HEK293 (cell line): ENCODE results near the gene KIF13A.
"Not testable (repeated sequence)": the region's sequence is repeated elsewhere in the genome, so short reads cannot be mapped to it uniquely, and the experiment has no call there.

Experiments used
- CTCF ChIA-PET: fragments of 350-600 bp; formaldehyde crosslinking; extraction: SDS; loops from one replicate; lab custom pipeline; 2021; ENCODE audit warnings: antibody characterized with exemption; lab: Yijun Ruan, JAX
- POLR2A ChIA-PET: fragments of 300-600 bp; formaldehyde crosslinking; extraction: SDS; loops from one replicate; lab custom pipeline; 2020; ENCODE audit warnings: antibody characterized with exemption, inconsistent platforms; lab: Yijun Ruan, JAX
- H3K27ac ChIP-seq: fragments of 200-500 bp; sonication (Bioruptor generic); 2 replicates; pipeline ENCODE4 v1.5.1; 2014; ENCODE audit warnings: low read depth, low read length, control low read depth, inconsistent platforms; ENCODE audit errors: extremely low read depth
- H3K36me3 ChIP-seq, 2 experiments: fragments of 200-500 bp in 1 of 2; sonication (Bioruptor generic) in 1 of 2; 1 replicate in 1 of 2; 2 replicates in 1 of 2; pipeline ENCODE4 v1.5.1; 2014 to 2017; ENCODE audit warnings: inconsistent platforms in 2 of 2, low read length in 2 of 2; ENCODE audit not compliant: control insufficient read depth in 2 of 2, insufficient read depth in 1 of 2
- H3K4me1 ChIP-seq: fragments of 200-500 bp; sonication (Bioruptor generic); 2 replicates; pipeline ENCODE4 v1.5.1; 2014; ENCODE audit warnings: mild to moderate bottlenecking, low read length, inconsistent platforms; ENCODE audit not compliant: control insufficient read depth, insufficient read depth
- H3K4me3 ChIP-seq: 2 replicates; pipeline ENCODE4 v1.5.1; 2011; ENCODE audit warnings: low read depth, mild to moderate bottlenecking, control low read depth, low read length, moderate library complexity
- H3K9me3 ChIP-seq: fragments of 200-500 bp; sonication (Bioruptor generic); 2 replicates; pipeline ENCODE4 v1.5.1; 2014; ENCODE audit warnings: low read depth, low read length, inconsistent platforms; ENCODE audit not compliant: control insufficient read depth, insufficient read depth
- AEBP2 ChIP-seq: fragments of 450-650 bp; formaldehyde crosslinking; IDR thresholded peaks from 2 replicates; pipeline ENCODE4 v1.5.1; 2016; ENCODE audit warnings: missing biosample characterization, missing genetic modification characterization, borderline replicate concordance
- ATF2 ChIP-seq: fragments of 450-650 bp; formaldehyde crosslinking; IDR thresholded peaks from 2 replicates; pipeline ENCODE4 v1.5.1; 2016; ENCODE audit warnings: missing biosample characterization, missing genetic modification characterization, low read depth
- GLIS2 ChIP-seq: fragments of 450-650 bp; formaldehyde crosslinking; IDR thresholded peaks from 2 replicates; pipeline ENCODE4 v1.5.1; 2016; ENCODE audit warnings: missing biosample characterization, missing genetic modification characterization
- KLF7 ChIP-seq: fragments of 450-650 bp; formaldehyde crosslinking; IDR thresholded peaks from 2 replicates; pipeline ENCODE4 v1.5.1; 2016; ENCODE audit warnings: missing biosample characterization, missing genetic modification characterization, borderline replicate concordance
- SP3 ChIP-seq: fragments of 450-650 bp; formaldehyde crosslinking; IDR thresholded peaks from 2 replicates; pipeline ENCODE4 v1.5.1; 2016; ENCODE audit warnings: missing biosample characterization, missing genetic modification characterization
- ZBTB44 ChIP-seq: fragments of 450-650 bp; IDR thresholded peaks from 2 replicates; pipeline ENCODE4 v1.5.1; 2018; ENCODE audit warnings: missing biosample characterization, mild to moderate bottlenecking, missing genetic modification characterization
- ZNF121 ChIP-seq: fragments of 450-650 bp; formaldehyde crosslinking; IDR thresholded peaks from 2 replicates; pipeline ENCODE4 v1.5.1; 2016; ENCODE audit warnings: missing biosample characterization, missing genetic modification characterization
- ZNF16 ChIP-seq: fragments of 450-650 bp; formaldehyde crosslinking; IDR thresholded peaks from 2 replicates; pipeline ENCODE4 v1.5.1; 2016; ENCODE audit warnings: low read depth, missing biosample characterization, missing genetic modification characterization
- ZNF174 ChIP-seq: fragments of 450-650 bp; formaldehyde crosslinking; IDR thresholded peaks from 2 replicates; pipeline ENCODE4 v1.5.0; 2017; ENCODE audit warnings: missing biosample characterization, mild to moderate bottlenecking, missing genetic modification characterization
- ZNF223 ChIP-seq: fragments of 450-650 bp; formaldehyde crosslinking; IDR thresholded peaks from 2 replicates; pipeline ENCODE4 v1.5.1; 2016; ENCODE audit warnings: missing biosample characterization, missing genetic modification characterization
- ZNF404 ChIP-seq: fragments of 450-650 bp; formaldehyde crosslinking; IDR thresholded peaks from 2 replicates; pipeline ENCODE4 v1.5.1; 2017; ENCODE audit warnings: missing biosample characterization, missing genetic modification characterization
- ZNF473 ChIP-seq: fragments of 450-650 bp; formaldehyde crosslinking; IDR thresholded peaks from 2 replicates; pipeline ENCODE4 v1.5.1; 2017; ENCODE audit warnings: missing biosample characterization, missing genetic modification characterization
- ZNF488 ChIP-seq: fragments of 450-650 bp; formaldehyde crosslinking; IDR thresholded peaks from 2 replicates; pipeline ENCODE4 v1.5.1; 2016; ENCODE audit warnings: missing biosample characterization, missing genetic modification characterization
- ZNF585B ChIP-seq: fragments of 450-650 bp; formaldehyde crosslinking; IDR thresholded peaks from 2 replicates; pipeline ENCODE4 v1.5.1; 2016; ENCODE audit warnings: missing biosample characterization, missing genetic modification characterization
- ZNF621 ChIP-seq: fragments of 450-650 bp; formaldehyde crosslinking; IDR thresholded peaks from 2 replicates; pipeline ENCODE4 v1.5.1; 2017; ENCODE audit warnings: missing biosample characterization, missing genetic modification characterization
- ZNF645 ChIP-seq: fragments of 450-650 bp; formaldehyde crosslinking; IDR thresholded peaks from 2 replicates; pipeline ENCODE4; 2016; ENCODE audit warnings: missing biosample characterization, missing genetic modification characterization
- ZNF76 ChIP-seq: fragments of 450-650 bp; formaldehyde crosslinking; IDR thresholded peaks from 2 replicates; pipeline ENCODE4; 2016; ENCODE audit warnings: low read depth, missing biosample characterization, missing genetic modification characterization, borderline replicate concordance
- ZNF792 ChIP-seq: fragments of 450-650 bp; formaldehyde crosslinking; IDR thresholded peaks from 2 replicates; pipeline ENCODE4 v1.5.1; 2016; ENCODE audit warnings: missing biosample characterization, missing genetic modification characterization
- ZNF837 ChIP-seq: fragments of 450-650 bp; formaldehyde crosslinking; IDR thresholded peaks from 2 replicates; pipeline ENCODE4 v1.5.1; 2016; ENCODE audit warnings: missing biosample characterization, missing genetic modification characterization
- TF ChIP-seq, protein P1 (sequence below): fragments of 450-650 bp; formaldehyde crosslinking; IDR thresholded peaks from 2 replicates; pipeline ENCODE4 v1.5.1; 2017; ENCODE audit warnings: missing biosample characterization, missing genetic modification characterization

The KIF13A gene

DNA sequence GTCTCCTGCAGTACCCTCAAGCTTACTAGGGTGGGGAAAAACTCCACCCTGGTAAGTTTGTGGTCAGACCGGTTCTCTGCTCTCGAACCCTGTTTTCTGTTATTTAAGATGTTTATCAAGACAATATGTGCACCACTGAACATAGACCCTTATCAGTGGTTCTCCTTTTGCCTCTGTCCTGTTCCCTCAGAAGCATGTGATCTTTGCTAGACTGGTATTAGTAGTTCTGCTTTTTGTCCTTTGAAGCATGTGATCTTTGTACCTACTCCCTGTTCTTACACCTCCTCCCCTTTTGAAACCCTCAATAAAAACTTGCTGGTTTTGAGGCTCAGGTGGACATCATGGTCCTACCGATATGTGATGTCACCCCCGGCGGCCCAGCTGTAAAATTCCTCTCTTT, 180.0 kb downstream of the KIF13A start:
- H3K27ac ChIP-seq, H3K9me3 ChIP-seq, POLR2A ChIA-PET, H3K4me1 ChIP-seq, H3K4me3 ChIP-seq, H3K36me3 ChIP-seq: not testable (repeated sequence)
- CTCF ChIA-PET, result interaction anchor here (0.6 kb wide), 2 partner anchors 83 to 698 kb away, joined by 3 read pairs; no protein-coding TSS in a partner anchor

- ChIA-PET POLR2A (interaction anchor here (1.5 kb wide), 1 partner anchor 203 kb away, joined by 6 read pairs; the partner anchor contains the start of gene FAM8A1), CTCF (interaction anchor here (0.6 to 2.9 kb wide), 51 partner anchors 7 to 705 kb away, joined by 3 to 36 read pairs (median 4); no protein-coding TSS in a partner anchor)
- no peak for TF ChIP-seq ZNF223
- no peak for TF ChIP-seq AEBP2
- TF ChIP-seq ZNF792 (tag by site-specific recombination), result no peak
- Histone ChIP-seq H3K4me1 (no peaks in the 10 kb centered on the region), H3K9me3 (no peaks in the 10 kb centered on the region), H3K27ac (no peak overlapping the region), H3K4me3 (no peak overlapping the region), H3K36me3 (peaks cover 5 to 24% of the 10 kb centered on the region in 2 experiments)
Observed at GRCh38 chr6:17803409-17803808, 184.0 kb downstream of the KIF13A start.

GRCh38 chr6:17798477-17799154, 188.8 kb downstream of the KIF13A start:
- ChIA-PET POLR2A (no interaction called here), CTCF (interaction anchor here (0.6 to 1.7 kb wide), 3 partner anchors 10 to 293 kb away, joined by 3 to 4 read pairs (median 3); no protein-coding TSS in a partner anchor)
- H3K4me1 ChIP-seq, result no peaks in the 10 kb centered on the region
- H3K9me3 ChIP-seq, result no peaks in the 10 kb centered on the region; the same call in 1 of the 2 replicates
- TF ChIP-seq ZNF621 (no peak), ZNF16 (tag by site-specific recombination) (no peak), ZNF404 (no peak), ZNF837 (no peak), ZNF76 (tag by site-specific recombination) (no peak), KLF7 (tag by site-specific recombination) (no peak), ATF2 (no peak), ZNF585B (tag by site-specific recombination) (no peak), GLIS2 (tag by site-specific recombination) (no peak), ZNF121 (tag by site-specific recombination) (no peak), ZBTB44 (no peak), ZNF488 (tag by site-specific recombination) (no peak), SP3 (tag by site-specific recombination) (no peak), ZNF473 (tag by site-specific recombination) (no peak), ZNF645 (tag by site-specific recombination) (no peak), ZNF174 (tag by site-specific recombination) (no peak)
- TF ChIP-seq, protein P1, sequence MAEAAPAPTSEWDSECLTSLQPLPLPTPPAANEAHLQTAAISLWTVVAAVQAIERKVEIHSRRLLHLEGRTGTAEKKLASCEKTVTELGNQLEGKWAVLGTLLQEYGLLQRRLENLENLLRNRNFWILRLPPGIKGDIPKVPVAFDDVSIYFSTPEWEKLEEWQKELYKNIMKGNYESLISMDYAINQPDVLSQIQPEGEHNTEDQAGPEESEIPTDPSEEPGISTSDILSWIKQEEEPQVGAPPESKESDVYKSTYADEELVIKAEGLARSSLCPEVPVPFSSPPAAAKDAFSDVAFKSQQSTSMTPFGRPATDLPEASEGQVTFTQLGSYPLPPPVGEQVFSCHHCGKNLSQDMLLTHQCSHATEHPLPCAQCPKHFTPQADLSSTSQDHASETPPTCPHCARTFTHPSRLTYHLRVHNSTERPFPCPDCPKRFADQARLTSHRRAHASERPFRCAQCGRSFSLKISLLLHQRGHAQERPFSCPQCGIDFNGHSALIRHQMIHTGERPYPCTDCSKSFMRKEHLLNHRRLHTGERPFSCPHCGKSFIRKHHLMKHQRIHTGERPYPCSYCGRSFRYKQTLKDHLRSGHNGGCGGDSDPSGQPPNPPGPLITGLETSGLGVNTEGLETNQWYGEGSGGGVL, result no peak
- H3K36me3 ChIP-seq, result peaks cover 16 to 47% of the 10 kb centered on the region in 2 experiments
- H3K27ac ChIP-seq, result no peak overlapping the region
- no peak overlapping the region for H3K4me3 ChIP-seq
